ENCODE measurements around the gene ANGPTL8. TPM values are rescaled to one million over a fixed set of nuclear protein-coding genes. Genes with fewer than 3 reads are reported as not detected.

ANGPTL8 gene
- total and polyA plus RNA-seq, 7 donors: 0.08 to 14.6 (median 0.48) TPM; not detected in 2

GRCh38 chr19:11198769-11199424, 40.5 kb upstream of the ANGPTL8 start:
- no peaks in the 10 kb centered on the region for H3K9me3 ChIP-seq
- H3K36me3 ChIP-seq (ENCODE audit: insufficient read depth in 1 of 2, low read depth in 1 of 2): peaks cover 0 to 8% of the 10 kb centered on the region in 2 donors
- no peak overlapping the region for H3K27ac ChIP-seq
- intact Hi-C loops (cut with DNase I): no loop called here
- DNase-seq: peak in 1 of 2 donors; percentile 35
- H3K27me3 ChIP-seq (ENCODE audit: insufficient read depth in 3 of 3, low read length in 2 of 3): no peaks in the 10 kb centered on the region
- no peak for TF ChIP-seq CTCF (IDR thresholded peaks at IDR 0.05)
- 60 to 76% (median 62%) methylated on average over 7 of the region's 7 CpGs for WGBS, 3 donors
- no peak for ATAC-seq
- no peak overlapping the region for H3K4me3 ChIP-seq
- peaks cover 17% of the 10 kb centered on the region for H3K4me1 ChIP-seq

- no peak for ATAC-seq
- Histone ChIP-seq H3K9me3 (no peaks in the 10 kb centered on the region), H3K27ac (no peak overlapping the region), H3K4me1 (peaks cover 20% of the 10 kb centered on the region), H3K4me3 (no peak overlapping the region), H3K27me3 (ENCODE audit: insufficient read depth in 3 of 3, low read length in 2 of 3) (no peaks in the 10 kb centered on the region), H3K36me3 (ENCODE audit: insufficient read depth in 1 of 2, low read depth in 1 of 2) (peaks cover 0 to 4% of the 10 kb centered on the region in 2 donors)
- intact Hi-C loops (cut with DNase I): no loop called here
- DNase-seq: no peak
- WGBS, 3 donors: 70 to 92% (median 74%) methylated on average over 5 of the region's 5 CpGs
- no peak for TF ChIP-seq CTCF (IDR thresholded peaks at IDR 0.05)
These were observed 39.9 kb upstream of the ANGPTL8 start for GRCh38 chr19:11199517-11199916.

GRCh38 chr19:11200015-11200574, 39.3 kb upstream of the ANGPTL8 start:
- Histone ChIP-seq H3K4me1 (peaks cover 19% of the 10 kb centered on the region), H3K9me3 (no peaks in the 10 kb centered on the region), H3K27me3 (ENCODE audit: insufficient read depth in 3 of 3, low read length in 2 of 3) (no peaks in the 10 kb centered on the region), H3K4me3 (no peak overlapping the region), H3K27ac (no peak overlapping the region), H3K36me3 (ENCODE audit: insufficient read depth in 1 of 2, low read depth in 1 of 2) (peaks cover 0 to 4% of the 10 kb centered on the region in 2 donors)
- WGBS, 3 donors: 89 to 97% (median 93%) methylated on average over 14 to 15 of the region's 15 CpGs
- no peak for TF ChIP-seq CTCF (IDR thresholded peaks at IDR 0.05)
- intact Hi-C loops (cut with DNase I): no loop called here
- ATAC-seq (no peak), DNase-seq (no peak)

- H3K4me3 ChIP-seq: no peak overlapping the region
- 82 to 89% (median 85%) methylated on average over 9 of the region's 9 CpGs for WGBS, 3 donors
- ATAC-seq: no peak
- H3K36me3 ChIP-seq (ENCODE audit: insufficient read depth in 1 of 2, low read depth in 1 of 2): peaks cover 0 to 4% of the 10 kb centered on the region in 2 donors
- no peaks in the 10 kb centered on the region for H3K9me3 ChIP-seq
- intact Hi-C loops (cut with DNase I): no loop called here
- TF ChIP-seq CTCF (IDR thresholded peaks at IDR 0.05): no peak
- no peaks in the 10 kb centered on the region for H3K27me3 ChIP-seq (ENCODE audit: insufficient read depth in 3 of 3, low read length in 2 of 3)
- H3K4me1 ChIP-seq: peaks cover 11% of the 10 kb centered on the region
- no peak overlapping the region for H3K27ac ChIP-seq
- DNase-seq: peak in 1 of 2 donors; percentile 47
These were observed 38.5 kb upstream of the ANGPTL8 start for GRCh38 chr19:11200931-11201330.

Measured in psoas muscle (tissue), 8 donors.